ENCODE data around the gene YJU2. TPM values are rescaled to one million over a fixed set of nuclear protein-coding genes. Genes with fewer than 3 reads are reported as not detected.

The YJU2 gene
- total RNA-seq, 4 donors from 2014 or later = 19.4 to 33.9 (median 24.0) TPM

DNA sequence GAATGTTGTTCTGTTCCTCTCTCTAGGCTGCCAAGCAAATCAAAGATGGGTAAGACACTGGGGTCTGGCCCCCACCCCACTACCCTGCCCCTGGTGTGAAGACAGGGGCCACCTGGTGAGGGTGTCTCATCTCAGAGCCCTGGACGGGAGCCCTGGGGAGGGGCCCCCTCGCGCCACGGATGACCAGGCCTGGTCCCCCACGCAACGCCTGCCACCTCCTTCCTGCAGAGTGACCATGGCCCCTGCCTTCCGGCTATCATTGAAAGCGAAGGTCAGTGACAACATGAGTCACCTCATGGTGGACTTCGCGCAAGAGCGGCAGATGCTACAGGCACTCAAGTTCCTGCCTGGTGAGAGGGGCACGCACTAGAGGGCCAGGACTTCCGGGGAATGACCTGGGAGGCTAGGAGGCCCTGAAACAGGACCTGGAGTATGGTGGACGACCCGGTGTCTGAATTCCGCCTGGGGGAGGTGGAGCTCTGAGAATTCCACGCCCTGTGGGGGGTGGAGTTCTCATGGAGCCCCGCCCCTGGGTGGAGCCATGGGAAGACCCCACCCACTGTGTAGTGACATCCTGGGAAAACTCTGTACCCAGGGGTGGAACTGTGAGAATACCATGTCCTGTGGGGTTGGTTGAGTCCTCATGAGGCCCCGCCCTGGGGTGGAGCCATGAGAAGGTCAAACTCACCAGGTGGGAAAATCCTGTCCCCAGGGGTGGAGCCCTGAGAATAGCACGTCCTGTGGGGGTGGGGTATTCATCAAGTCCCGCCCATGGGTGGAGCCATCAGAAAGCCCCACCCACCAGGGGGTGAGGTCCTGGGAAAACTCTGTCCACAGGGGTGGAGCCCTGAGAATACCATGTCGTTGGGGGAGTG, 63.6 kb downstream of the YJU2 start:
- no peak overlapping the region for H3K4me3 ChIP-seq
- H3K4me1 ChIP-seq = peaks cover 0 to 6% (median 0%) of the 10 kb centered on the region in 4 donors
- no peaks in the 10 kb centered on the region for H3K9me3 ChIP-seq
- WGBS, 2 donors = 89 to 96% methylated on average over 21 of the region's 22 CpGs
- DNase-seq (ENCODE audit: low spot score in 2 of 2) = no peak
- peaks cover 0 to under 1% of the 10 kb centered on the region in 2 donors for H3K27me3 ChIP-seq
- no peak for TF ChIP-seq EP300 (IDR thresholded peaks at IDR 0.05)
- TF ChIP-seq POLR2A (IDR thresholded peaks at IDR 0.05) = no peak
- TF ChIP-seq, protein P1, sequence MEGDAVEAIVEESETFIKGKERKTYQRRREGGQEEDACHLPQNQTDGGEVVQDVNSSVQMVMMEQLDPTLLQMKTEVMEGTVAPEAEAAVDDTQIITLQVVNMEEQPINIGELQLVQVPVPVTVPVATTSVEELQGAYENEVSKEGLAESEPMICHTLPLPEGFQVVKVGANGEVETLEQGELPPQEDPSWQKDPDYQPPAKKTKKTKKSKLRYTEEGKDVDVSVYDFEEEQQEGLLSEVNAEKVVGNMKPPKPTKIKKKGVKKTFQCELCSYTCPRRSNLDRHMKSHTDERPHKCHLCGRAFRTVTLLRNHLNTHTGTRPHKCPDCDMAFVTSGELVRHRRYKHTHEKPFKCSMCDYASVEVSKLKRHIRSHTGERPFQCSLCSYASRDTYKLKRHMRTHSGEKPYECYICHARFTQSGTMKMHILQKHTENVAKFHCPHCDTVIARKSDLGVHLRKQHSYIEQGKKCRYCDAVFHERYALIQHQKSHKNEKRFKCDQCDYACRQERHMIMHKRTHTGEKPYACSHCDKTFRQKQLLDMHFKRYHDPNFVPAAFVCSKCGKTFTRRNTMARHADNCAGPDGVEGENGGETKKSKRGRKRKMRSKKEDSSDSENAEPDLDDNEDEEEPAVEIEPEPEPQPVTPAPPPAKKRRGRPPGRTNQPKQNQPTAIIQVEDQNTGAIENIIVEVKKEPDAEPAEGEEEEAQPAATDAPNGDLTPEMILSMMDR (IDR thresholded peaks at IDR 0.05) = no peak
- H3K27ac ChIP-seq = no peak overlapping the region
- H3K36me3 ChIP-seq = no peaks in the 10 kb centered on the region

DNA sequence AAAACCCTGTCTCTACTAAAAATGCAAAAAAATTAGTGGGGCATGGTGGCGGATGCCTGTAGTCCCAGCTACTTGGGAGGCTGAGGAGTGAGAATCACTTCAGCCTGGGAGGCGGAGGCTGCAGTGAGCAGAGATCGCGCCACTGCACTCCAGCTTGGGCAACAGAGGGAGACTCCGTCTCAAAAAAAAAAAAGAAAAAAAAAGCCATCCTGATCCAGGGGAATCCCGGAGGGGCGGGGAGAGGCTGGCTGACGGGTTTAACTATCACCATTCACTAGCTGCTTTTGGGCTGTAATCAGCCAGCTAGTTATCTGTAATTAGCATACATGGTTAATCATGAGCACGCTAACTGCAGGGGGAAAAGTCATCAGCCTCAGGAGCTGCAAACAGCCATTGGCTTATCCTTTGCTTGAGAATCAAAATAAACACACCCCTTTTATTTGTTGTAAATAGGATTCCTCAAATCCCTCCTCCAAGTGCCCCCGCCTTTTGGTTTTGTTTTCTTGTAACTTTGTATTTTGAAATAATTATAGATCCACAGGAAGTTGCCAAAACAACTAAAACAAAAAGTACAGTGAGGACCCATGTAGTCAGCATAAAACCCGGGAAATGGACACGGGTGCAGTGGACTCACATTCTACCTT, 67.1 kb downstream of the YJU2 start:
- TF ChIP-seq, protein P1 (IDR thresholded peaks at IDR 0.05) = no peak
- TF ChIP-seq POLR2A (IDR thresholded peaks at IDR 0.05) (no peak), EP300 (IDR thresholded peaks at IDR 0.05) (no peak)
- peaks cover 0 to 6% (median 0%) of the 10 kb centered on the region in 4 donors for H3K4me1 ChIP-seq
- H3K27me3 ChIP-seq = no peaks in the 10 kb centered on the region
- H3K36me3 ChIP-seq = no peaks in the 10 kb centered on the region
- DNase-seq (ENCODE audit: low spot score in 2 of 2) = no peak
- no peak overlapping the region for H3K4me3 ChIP-seq
- no peak overlapping the region for H3K27ac ChIP-seq
- WGBS, 2 donors = 46 to 49% methylated on average over 12 of the region's 12 CpGs
- H3K9me3 ChIP-seq = no peaks in the 10 kb centered on the region

DNA sequence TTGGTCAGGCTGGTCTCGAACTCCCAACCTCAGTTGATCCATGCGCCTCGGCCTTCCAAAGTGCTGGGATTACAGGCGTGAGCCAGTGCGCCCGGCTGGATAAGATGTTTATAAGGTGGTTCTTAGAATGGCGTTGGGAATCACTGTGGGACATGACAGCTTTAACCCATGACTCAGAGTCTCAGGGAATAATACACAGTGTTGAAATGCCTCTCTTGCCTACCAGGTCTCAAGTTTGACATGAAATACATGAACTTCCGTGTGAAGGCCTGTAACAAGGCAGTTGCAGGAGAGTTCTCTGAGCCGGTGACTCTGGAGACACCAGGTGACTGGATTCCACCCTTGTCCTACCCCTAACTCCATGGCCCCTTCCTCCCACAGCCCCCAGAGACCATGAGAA, 70.1 kb downstream of the YJU2 start:
- DNase-seq (ENCODE audit: low spot score in 2 of 2) = no peak
- Histone ChIP-seq H3K4me1 (peaks cover 0 to 6% (median 0%) of the 10 kb centered on the region in 4 donors), H3K27ac (no peak overlapping the region), H3K36me3 (no peaks in the 10 kb centered on the region), H3K9me3 (peaks cover 0 to 11% (median 0%) of the 10 kb centered on the region in 4 donors), H3K27me3 (no peaks in the 10 kb centered on the region), H3K4me3 (no peak overlapping the region)
- WGBS, 2 donors = 84 to 89% methylated on average over 9 of the region's 9 CpGs
- TF ChIP-seq EP300 (IDR thresholded peaks at IDR 0.05) (no peak), POLR2A (IDR thresholded peaks at IDR 0.05) (no peak)
- TF ChIP-seq, protein P1 (IDR thresholded peaks at IDR 0.05) = no peak

DNA sequence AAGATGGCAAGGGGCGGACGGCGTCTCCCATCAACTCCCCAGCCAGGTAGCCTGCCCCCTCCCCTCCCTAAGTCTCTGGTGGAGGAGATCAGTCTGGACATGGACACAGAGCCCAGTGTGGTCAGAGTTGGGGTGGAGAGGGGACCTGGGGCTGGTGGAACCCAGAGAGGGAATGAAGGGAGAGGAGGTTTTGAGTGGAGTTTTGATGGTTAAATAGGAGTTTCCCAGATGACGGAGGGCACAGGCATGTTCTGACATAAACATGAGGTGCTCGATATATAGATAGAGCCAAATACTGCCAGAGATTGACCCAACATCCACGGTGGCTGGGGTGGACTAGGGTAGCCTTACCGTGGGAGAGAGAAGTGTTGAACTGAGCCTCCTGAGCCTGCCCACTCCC, 71.6 kb downstream of the YJU2 start:
- TF ChIP-seq POLR2A (IDR thresholded peaks at IDR 0.05) (no peak), EP300 (IDR thresholded peaks at IDR 0.05) (no peak)
- TF ChIP-seq, protein P1 (IDR thresholded peaks at IDR 0.05) = no peak
- no peak overlapping the region for H3K27ac ChIP-seq
- peaks cover 0 to 18% (median 0%) of the 10 kb centered on the region in 4 donors for H3K9me3 ChIP-seq
- H3K27me3 ChIP-seq = no peaks in the 10 kb centered on the region
- no peak for DNase-seq (ENCODE audit: low spot score in 2 of 2)
- H3K4me1 ChIP-seq = peaks cover 0 to 6% (median 0%) of the 10 kb centered on the region in 4 donors
- no peaks in the 10 kb centered on the region for H3K36me3 ChIP-seq
- 95 to 99% methylated on average over 7 of the region's 7 CpGs for WGBS, 2 donors
- no peak overlapping the region for H3K4me3 ChIP-seq

Other genes starting within 250 kb of the YJU2 start
- 10 to 100 TPM; 23.0 to 32.4 (median 26.3) TPM for gene PIAS4, start 239.3 kb upstream of the YJU2 start, total RNA-seq
- gene ZBTB7A, start 180.2 kb upstream of the YJU2 start, total RNA-seq = 10 to 100 TPM; 64.9 to 97.7 (median 86.7) TPM
- gene MAP2K2, start 123.0 kb upstream of the YJU2 start, total RNA-seq = 100 to 1,000 TPM in 1 of 4 donors, 10 to 100 TPM in 3; 36.9 to 128 (median 75.0) TPM
- gene CREB3L3, start 93.4 kb upstream of the YJU2 start, total RNA-seq = not detected
- 10 to 100 TPM; 17.7 to 41.4 (median 38.2) TPM for gene SIRT6, start 64.5 kb upstream of the YJU2 start, total RNA-seq
- gene ANKRD24, start 64.4 kb upstream of the YJU2 start, total RNA-seq = 1 to 10 TPM in 1 of 4 donors, under 1 TPM in 3; 0.30 to 1.7 (median 0.61) TPM
- gene EBI3, start 17.6 kb upstream of the YJU2 start, total RNA-seq = 10 to 100 TPM in 2 of 4 donors, 1 to 10 TPM in 2; 1.4 to 18.0 (median 9.0) TPM
- gene SHD, start 32.2 kb downstream of the YJU2 start, total RNA-seq = not detected
- gene TMIGD2, start 55.3 kb downstream of the YJU2 start, total RNA-seq = 1 to 10 TPM in 2 of 4 donors, under 1 TPM in 1, not detected in 1; 0.60 to 7.9 (median 1.2) TPM
- gene FSD1, start 57.5 kb downstream of the YJU2 start, total RNA-seq = under 1 TPM in 1 of 4 donors, not detected in 3; 0.87 TPM
- gene STAP2, start 91.7 kb downstream of the YJU2 start, total RNA-seq = 1 to 10 TPM in 3 of 4 donors, not detected in 1; 3.1 to 6.0 (median 4.8) TPM
- gene MPND, start 96.5 kb downstream of the YJU2 start, total RNA-seq = 10 to 100 TPM in 1 of 4 donors, 1 to 10 TPM in 3; 2.2 to 13.2 (median 6.6) TPM
- 10 to 100 TPM; 35.0 to 64.8 (median 52.9) TPM for gene SH3GL1, start 153.5 kb downstream of the YJU2 start, total RNA-seq
- 10 to 100 TPM in 1 of 4 donors, 1 to 10 TPM in 3; 4.9 to 18.6 (median 8.1) TPM for gene CHAF1A, start 155.6 kb downstream of the YJU2 start, total RNA-seq
- 100 to 1,000 TPM in 1 of 4 donors, 10 to 100 TPM in 3; 84.3 to 101 (median 92.2) TPM for gene UBXN6, start 210.7 kb downstream of the YJU2 start, total RNA-seq
- gene HDGFL2, start 225.2 kb downstream of the YJU2 start, total RNA-seq = 10 to 100 TPM; 30.2 to 54.0 (median 48.7) TPM

Data from tibial nerve (tissue), 4 donors.